Measurements from ENCODE around the gene SCGB2B2.
"Not testable (repeated sequence)": the region's sequence is repeated elsewhere in the genome, so short reads cannot be mapped to it uniquely, and the experiment has no call there.

SCGB2B2 gene

DNA sequence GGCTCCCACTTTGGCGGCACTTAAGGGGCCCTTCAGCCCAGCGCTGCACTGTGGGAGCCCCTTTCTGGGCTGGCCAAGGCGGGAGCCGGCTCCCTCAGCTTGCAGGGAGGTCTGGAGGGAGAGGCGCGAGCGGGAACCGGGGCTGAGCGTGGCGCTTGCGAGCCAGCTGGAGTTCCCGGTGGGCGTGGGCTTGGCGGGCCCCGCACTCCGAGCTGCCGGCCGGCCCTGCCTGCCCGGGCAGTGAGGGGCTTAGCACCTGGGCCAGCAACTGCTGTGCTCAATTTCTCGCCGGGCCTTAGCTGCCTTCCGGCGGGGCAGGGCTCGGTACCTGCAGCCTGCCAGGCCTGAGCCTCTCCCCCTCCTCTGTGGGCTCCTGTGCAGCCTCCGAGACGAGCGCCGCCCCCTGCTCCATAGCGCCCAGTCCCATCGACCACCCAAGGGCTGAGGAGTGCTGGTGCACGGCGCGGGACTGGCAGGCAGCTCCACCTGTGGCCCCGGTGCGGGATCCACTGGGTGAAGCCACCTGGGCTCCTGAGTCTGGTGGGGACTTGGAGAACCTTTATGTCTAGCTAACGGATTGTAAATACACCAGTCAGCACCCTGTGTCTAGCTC, 8.8 kb downstream of the SCGB2B2 start:
- not testable (repeated sequence) for DNase-seq

DNA sequence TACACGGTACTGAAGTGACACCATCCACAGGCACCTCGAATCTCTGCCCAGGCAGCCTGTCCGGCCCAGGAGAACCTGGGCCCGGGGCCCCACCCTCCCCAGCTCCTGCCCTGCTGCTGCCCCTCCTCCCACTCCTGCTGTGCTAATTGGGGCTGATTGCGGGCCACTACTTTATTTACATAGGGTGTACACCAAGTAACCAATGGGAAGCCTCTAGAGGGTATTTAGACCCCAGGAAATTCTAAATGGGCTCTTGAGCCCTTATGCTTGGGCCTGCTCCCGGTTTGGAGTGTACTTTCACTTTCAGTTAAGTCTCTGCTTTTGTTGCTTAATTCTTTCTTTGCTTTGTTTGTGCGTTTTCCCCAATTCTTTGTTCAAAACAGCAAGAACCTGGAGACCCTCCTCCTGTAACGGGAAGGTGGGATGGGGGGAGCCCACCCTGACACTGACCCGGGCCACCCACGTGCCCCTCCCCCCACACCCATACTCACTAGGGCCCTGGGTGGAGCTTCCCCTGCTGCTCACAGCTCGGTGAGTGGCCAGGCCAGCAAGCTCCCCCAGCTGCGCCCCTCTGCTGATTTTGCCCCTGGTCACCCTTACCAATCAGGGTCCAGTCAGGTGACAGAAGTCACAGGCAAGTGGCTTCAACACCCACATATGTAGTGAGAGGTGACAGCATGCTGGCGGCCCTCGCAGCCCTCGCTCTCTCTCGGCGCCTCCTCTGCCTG, 9.4 kb downstream of the SCGB2B2 start:
- no peak for DNase-seq

DNA sequence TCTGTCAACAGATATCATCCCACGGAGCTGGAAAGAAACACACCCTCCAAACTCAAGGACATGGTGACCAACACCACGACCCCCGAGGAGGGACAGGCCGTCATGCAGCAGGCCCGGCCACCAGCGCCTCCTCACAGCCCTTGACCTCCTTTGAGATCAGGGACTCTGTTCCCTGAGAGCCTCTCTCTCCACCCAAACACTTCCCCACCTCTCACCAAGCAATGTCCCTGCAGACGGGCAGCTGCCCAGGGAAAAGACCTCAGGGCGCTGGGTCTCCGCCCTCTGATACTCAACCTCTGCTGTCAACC, 10.0 kb downstream of the SCGB2B2 start:
- no peak for DNase-seq

DNA sequence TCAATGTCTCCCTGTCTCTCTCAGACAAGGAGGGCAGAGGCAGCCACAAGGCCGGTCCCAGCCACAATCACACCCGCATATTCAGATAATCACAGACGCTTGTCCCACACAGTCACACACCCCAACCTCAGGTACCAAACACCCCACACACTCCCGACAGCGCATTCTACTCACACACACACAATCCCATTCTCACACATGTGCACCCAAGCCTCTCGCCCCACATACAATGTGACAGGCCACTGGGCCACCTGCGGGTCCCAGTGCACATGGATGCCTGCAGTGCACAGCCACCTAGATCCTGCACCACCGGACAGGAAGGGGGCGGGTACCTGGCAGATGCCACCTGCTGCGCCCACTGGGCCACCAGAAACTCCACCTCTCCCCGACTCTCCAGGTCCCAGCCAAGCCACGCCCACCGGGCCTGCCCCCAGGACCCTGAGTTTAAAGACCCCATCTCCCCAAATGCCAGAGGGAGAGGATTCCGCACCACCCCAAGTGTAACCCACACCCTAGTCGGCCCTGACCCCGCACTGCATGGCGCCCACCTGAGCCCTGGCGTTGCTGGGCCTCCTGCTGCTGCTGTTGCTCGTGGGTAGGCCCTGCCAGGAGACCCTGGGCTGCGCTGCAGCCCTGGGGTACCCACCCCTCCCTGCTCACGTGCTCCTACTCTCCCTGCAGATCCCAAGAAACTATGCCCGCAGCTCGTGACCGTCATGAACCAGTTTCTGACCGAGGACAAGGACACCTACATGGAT, 10.6 kb downstream of the SCGB2B2 start:
- no peak for DNase-seq

DNA sequence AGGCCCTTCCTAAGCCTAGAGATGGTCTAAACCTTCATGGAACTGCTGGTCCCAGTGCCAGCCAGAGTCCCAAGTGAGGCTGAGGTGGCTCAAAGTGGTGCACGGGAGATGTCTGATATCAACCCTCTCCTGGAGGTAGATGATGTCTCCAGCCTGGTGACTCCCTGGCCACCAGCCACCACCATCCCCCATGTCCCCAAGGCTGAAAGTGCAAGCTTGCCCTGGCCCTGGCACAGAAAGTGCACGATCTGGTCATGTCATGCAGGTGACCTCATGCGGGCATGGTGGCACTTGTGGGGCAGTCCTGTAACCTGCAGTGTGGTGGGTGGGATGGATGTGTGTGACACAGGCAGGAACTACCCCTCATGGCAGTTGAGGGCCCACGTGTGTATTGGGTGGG, 11.7 kb downstream of the SCGB2B2 start:
- not testable (repeated sequence) for DNase-seq

DNA sequence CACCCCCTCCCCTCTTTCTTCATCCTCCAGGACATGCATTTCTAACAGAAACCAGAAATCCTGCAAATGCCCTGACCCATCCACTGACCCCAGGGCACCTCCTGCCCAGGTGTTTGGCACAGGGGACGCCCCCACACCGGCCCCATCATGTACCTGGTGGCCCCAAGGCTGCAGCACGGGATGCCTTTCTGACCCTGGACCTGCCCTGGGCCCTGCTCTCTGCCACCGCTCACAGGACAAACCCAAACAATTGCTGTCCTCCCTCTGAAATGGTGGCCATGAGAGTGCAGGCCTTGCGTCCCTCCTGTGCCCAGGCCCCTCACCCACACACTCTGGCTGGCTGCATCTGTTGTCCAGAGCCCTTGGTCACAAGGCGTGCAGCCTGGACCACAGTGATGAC, 12.1 kb downstream of the SCGB2B2 start:
- no peak for DNase-seq

DNA sequence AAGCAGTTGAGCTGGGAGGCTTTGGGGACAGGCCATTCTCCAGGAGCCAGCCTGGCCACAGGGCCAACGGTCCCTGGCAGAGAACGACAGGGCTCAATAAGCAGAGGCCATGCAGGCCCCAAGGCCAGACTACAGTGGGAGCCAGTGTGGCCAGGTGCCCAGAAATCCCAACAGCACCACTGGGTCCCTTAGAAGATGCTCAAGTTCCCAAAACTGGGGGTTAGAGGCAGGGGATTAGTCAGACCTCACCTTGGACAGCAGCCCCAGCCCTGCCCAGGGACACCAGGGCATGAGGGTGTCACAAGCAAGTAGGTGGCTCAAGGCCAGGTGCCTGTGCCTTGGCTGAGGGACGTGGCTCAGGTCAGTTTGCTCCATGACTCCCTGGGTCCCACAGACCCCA, 12.8 kb downstream of the SCGB2B2 start:
- DNase-seq: no peak

DNA sequence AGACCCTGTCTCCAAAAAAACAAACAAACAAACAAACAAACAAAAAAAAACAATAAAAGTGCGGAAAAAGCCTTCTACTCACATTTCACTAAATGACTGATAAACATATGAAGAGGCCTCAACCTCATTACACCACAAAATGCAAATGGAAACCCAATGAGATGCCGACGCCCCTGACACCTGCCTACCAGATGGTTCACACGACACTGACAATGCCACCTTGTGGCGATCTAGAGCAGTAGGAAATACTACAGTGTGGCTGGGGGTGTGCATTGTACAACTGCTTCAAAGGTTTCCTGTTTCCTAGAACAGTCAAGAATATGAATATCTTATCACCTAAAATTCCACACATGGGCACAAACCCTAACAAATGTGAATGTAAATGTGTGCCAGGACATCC, 14.0 kb downstream of the SCGB2B2 start:
- peak; percentile 15 for DNase-seq

DNA sequence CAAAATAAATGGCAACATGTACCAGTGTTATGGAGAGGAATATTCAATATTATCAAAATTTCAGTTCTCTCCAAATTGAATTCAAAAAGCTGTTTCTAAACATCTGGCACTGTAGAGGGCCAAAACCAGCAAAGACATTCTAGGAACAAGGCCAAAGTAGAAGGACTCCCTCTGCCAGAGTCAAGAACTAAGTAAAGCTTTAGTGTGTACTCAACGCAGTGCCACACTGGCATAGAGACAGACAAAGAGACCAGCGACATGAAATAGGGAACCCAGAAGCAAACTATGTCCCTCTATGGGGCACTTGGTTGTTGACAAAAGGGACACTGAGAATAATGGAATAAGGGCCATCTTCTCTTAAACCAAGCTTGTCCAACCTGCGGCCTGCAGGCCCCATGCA, 15.6 kb downstream of the SCGB2B2 start:
- DNase-seq: peak; percentile 59

DNA sequence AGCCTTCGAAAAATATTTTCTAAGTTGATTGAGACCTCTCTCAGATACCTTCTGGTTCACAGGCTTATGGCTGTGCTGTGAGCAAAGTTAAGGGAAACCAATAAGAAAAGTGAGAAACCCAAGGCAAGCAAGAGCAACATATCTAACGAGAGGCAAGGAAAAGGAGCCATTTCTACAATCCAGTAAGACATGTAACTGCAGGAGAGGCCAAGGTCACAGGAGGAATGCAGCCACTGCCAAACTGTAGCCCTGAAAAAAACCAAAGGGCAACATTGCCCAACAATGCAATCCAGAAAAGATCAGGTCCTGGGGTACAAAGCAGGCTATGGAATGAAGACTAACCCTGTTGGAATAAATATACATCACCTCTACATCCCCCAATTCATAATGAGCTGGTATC, 21.3 kb downstream of the SCGB2B2 start:
- DNase-seq: no peak

DNA sequence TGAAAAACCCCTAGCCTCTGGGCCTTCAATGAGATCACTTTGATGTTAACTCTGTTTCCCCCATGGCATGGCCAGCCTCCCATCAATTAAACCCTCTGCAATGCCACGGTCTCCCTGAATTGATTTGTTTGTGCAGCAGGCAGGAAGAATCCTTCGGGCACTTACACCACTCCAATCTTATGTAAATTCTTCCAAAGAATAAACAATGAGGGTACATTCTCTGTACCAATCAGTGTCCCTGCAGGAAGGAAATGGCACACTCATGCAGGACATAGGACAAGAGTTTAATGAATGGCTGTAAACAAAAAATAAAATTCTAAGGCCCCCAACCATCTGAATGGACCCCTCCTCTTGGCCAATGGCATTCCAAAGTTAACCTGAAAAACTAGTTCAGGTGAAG, 22.2 kb downstream of the SCGB2B2 start:
- no peak for DNase-seq

DNA sequence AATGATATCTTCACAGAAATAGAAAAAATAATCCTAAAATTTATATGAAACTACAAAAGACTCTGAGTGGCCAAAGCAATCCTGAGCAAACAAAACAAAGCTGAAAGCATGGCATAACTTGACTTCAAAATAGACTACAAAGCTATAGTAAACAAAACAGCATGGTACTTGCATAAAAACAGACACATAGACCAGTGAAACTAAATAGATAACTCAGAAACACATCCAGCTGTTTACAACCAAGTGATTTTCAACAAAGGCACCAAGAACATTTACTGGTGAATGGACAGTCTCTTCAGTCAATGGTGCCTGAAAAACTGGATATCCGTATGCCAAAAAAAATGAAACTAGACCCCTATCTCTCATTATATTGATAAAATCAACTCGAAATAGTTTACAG, 25.2 kb downstream of the SCGB2B2 start:
- no peak for DNase-seq

DNA sequence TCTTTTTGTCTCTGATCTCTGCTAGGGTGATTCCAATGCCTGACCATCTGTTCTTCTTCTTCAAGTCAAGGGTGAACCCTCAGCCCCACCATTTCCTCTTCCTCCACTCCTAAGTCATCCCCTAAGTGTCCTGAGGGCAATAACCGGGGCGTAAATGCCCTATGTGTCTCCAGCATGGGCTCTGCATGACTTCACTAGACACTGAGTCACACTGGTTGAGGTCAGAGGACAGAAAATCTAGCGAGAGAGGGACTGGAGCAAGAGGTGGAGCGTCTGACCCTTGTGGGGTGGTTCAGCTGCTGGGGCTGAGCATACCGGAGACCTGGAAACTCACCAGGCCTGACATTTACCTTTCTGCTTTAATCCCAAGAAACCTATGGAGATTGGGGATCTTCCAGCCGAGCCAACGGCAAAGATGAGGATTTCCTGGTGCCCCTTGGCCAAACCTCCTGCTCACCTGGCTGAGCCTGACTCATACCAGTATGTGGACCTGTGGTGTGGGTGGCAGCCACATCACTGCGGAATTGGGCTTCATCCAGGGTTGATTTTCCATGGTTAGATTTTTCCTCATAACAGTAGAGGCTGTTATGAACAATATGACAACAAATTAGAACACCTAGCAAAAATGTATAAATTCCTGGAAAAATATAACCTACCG, 26.9 kb downstream of the SCGB2B2 start:
- DNase-seq: no peak

DNA sequence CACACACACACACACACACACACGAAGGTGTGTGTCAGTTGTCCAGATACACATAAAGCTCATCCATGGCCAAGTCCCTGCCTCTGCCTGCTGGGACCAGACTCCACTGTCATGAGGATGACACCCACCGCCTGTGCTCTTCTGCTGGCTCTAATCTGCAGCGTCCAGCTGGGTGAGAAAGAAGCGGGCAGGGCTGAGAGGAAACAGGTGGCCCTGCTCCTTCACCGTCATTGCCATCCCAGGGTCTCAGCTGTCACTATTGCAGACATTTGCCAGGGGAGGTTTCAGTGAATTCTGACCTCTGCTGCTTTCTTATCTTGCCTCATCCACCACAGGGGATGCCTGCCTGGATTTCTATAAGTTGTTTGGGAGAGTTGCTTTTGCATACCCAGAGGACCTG, 31.4 kb downstream of the SCGB2B2 start:
- no peak for DNase-seq

DNA sequence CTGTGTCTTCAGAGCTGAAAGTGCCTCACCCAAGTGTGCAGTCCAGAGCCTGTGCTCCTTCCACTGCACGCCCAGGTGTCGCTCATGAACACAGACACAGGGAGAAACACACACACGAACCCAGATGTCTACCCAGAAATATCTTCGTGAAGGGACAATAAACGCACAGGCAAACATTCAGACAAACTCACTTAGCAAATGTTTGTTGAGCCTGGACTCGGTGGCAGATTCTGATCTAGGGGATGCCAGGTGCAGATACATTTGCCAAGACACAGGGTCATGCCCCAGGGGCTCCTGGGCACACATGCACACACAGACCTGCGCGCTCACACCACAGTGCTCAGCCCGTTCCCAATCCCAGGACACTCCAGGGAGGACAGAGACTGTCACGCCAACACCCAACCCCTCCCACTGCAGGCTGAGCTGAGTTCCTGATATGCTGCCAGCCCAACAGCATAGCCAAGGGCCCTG, 31.9 kb downstream of the SCGB2B2 start:
- no peak for DNase-seq

DNA sequence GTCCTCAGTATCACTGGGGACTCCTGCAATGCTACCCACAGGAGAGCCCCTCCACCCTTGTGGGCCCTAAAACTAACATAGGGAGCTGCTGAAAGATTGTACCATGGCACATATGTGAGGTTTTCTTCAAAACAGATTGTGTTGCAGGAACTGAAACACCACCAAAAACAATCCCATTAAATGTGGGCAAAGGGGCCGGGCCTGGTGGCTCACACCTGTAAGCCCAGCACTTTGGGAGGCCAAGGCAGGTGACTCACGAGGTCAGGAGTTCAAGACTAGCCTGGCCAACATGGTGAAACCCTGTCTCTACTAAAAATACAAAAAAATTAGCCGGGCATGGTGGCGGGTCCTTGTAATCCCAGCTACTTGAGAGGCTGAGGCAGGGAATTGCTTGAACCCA, 34.7 kb downstream of the SCGB2B2 start:
- no peak for DNase-seq

DNA sequence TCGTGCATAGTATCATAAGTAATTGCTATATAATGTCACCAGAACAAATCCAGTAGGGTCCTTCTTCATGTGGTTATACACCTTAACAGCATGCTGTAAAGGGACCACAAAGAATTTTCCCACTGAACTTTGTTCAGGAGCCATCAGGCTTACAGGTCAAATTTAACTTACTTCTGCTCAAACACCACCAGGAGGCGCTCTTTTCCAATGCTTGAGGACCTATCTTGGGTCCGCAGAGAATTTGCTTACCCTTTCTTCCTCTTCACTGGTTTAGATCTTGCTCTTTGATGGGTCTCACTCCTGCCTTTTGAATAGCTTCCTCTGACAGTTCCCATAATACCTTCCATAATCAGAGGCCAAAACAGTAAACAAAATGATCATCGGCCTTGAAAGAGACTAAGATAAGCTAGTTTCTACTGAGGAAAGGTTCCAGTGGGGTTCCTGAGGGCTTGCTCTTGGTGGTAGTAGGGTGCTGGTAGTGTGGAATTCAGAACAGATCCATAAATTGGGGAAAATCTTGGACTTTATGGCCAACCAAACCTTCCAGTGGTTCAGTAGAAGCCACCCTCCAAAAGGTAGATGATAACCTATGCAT, 37.4 kb downstream of the SCGB2B2 start:
- DNase-seq: peak; percentile 46

DNA sequence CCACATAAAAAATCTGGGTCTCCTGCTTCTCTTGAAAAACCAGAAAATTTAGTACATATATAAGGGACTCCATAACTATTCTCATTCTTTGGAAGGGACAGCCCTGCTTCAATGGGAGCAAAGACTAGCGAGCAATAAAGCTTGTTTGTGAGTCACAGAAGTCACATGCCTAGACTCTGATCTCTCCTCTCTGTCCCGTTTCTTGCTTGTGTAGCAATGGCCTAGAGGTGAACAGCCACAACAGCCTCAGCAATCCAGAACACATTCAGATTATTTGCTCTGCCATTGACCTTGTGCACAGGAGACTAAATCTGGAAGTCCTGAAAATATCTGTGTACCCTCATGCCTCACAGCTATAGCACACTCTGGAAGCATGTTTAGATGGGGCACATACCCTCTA, 43.2 kb downstream of the SCGB2B2 start:
- DNase-seq: no peak

Measured in NCI-H446 treated with DMSO at 0.1 percent for 48 hours (cell line).